ENCODE data around the gene SCPEP1.

Gene SCPEP1

GRCh38 chr17:56988901-56989572, 11.1 kb downstream of the SCPEP1 start:
- DNase-seq (ENCODE audit: extremely low read depth, low read depth), result no peak
- TF ChIP-seq, protein P1, sequence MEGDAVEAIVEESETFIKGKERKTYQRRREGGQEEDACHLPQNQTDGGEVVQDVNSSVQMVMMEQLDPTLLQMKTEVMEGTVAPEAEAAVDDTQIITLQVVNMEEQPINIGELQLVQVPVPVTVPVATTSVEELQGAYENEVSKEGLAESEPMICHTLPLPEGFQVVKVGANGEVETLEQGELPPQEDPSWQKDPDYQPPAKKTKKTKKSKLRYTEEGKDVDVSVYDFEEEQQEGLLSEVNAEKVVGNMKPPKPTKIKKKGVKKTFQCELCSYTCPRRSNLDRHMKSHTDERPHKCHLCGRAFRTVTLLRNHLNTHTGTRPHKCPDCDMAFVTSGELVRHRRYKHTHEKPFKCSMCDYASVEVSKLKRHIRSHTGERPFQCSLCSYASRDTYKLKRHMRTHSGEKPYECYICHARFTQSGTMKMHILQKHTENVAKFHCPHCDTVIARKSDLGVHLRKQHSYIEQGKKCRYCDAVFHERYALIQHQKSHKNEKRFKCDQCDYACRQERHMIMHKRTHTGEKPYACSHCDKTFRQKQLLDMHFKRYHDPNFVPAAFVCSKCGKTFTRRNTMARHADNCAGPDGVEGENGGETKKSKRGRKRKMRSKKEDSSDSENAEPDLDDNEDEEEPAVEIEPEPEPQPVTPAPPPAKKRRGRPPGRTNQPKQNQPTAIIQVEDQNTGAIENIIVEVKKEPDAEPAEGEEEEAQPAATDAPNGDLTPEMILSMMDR (IDR thresholded peaks at IDR 0.05; ENCODE audit: low read depth, low read length), result no peak

DNA sequence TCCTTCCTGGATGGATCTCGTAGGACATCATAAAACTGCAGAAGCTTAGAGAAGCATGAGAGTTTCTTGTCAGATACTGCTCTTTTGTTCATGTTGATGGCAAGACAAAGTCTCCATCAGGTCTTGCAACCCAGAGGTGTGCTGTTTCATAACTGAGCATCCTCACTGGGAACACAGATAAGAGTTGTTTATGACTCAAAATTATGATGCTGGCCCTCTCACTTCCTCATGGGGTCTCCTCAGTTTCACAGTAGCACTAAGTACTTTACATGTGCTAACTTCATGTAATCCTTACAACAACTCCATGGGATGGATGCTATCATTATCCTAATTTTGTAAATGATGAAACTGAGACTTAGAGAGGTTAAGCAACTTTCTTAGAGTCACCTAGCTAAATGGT, 14.4 kb downstream of the SCPEP1 start:
- TF ChIP-seq, protein P1 (IDR thresholded peaks at IDR 0.05; ENCODE audit: low read depth, low read length), result no peak
- DNase-seq (ENCODE audit: extremely low read depth, low read depth), result no peak

- no peak for DNase-seq (ENCODE audit: extremely low read depth, low read depth)
- TF ChIP-seq, protein P1 (IDR thresholded peaks at IDR 0.05; ENCODE audit: low read depth, low read length), result no peak
These were observed 16.3 kb downstream of the SCPEP1 start for GRCh38 chr17:56994009-56994792.

DNA sequence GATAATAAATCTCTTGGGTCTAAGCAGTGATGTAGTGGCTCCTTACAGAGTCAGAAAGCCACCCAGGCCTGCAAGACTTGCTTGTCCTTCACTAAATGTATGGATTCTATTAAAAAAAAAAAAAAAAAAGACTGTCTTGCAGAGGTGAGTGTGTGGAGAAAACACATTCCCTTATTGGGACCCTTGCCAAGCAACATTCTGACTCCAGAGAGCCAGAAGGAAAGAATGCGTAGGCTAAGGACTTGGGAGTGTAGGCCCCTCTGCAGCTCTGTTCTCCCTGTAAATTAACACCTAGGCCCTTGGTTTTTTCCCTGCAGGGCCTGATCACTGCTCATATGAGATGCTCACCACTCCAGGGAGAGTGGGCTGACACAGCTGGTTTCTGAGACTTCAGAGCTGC, 17.8 kb downstream of the SCPEP1 start:
- TF ChIP-seq, protein P1 (IDR thresholded peaks at IDR 0.05; ENCODE audit: low read depth, low read length), result no peak
- no peak for DNase-seq (ENCODE audit: extremely low read depth, low read depth)

DNA sequence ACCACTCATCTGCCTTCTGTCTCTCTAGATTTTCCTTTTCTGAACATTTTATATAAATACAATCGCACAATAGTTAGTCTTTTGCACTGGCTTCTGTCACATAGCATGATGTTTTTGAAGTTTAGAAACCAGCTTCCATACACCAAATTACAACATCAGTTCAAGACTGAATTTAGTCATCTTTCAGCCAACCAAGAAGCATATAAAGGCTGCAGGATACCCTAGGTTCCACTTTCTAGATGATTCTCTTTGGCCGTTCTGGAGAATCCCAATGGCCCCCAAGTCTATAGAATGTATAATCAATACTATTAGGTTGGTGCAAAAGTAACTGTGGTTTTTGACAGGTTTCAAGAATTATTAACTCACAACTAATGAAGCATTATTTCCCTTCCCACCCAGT, 19.4 kb downstream of the SCPEP1 start:
- no peak for DNase-seq (ENCODE audit: extremely low read depth, low read depth)

GRCh38 chr17:57001541-57001940, 23.6 kb downstream of the SCPEP1 start:
- no peak for DNase-seq (ENCODE audit: extremely low read depth, low read depth)
- TF ChIP-seq, protein P1 (IDR thresholded peaks at IDR 0.05; ENCODE audit: low read depth, low read length), result no peak

More for the DNA sequence above, 19.4 kb downstream of the SCPEP1 start:
- TF ChIP-seq, protein P1 (IDR thresholded peaks at IDR 0.05; ENCODE audit: low read depth, low read length), result no peak

DNA sequence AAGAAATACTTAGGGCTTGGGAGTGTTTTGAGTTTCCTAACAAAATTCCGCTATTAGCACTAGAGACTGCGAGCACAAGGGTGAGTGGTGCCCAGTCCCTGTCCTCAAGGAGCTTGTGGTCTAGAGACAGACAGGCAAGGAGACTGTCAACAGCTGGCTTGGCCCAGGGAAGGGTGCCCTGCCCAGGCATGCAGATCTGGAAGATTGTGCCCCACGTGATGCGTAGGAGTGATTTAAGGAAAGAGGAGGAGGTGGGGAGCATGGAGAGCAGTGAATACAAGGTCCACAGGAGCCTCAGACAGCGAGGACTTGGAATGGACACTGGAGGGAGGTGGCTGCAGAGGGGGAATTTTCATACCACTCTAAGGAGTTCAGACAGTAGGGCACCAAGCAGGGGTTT, 25.0 kb downstream of the SCPEP1 start:
- TF ChIP-seq, protein P1 (IDR thresholded peaks at IDR 0.05; ENCODE audit: low read depth, low read length), result no peak

More for the DNA sequence above, 25.0 kb downstream of the SCPEP1 start:
- no peak for DNase-seq (ENCODE audit: extremely low read depth, low read depth)
